Breast epithelium (tissue), 3 donors: ENCODE results near the gene WWOX.

Experiments used
- POLR2A ChIP-seq: fragments of 450-650 bp; IDR thresholded peaks from one replicate; pipeline ENCODE4 v1.6.1; 2016; ENCODE audit warnings: antibody characterized with exemption, mild to moderate bottlenecking, moderate library complexity
- TF ChIP-seq, protein P1 (sequence below), 3 donors: fragments of 450-650 bp; IDR thresholded peaks; one replicate each; pipeline ENCODE4 v1.5.1; 2016 to 2017; ENCODE audit warnings: antibody characterized with exemption in 3 of 3, mild to moderate bottlenecking in 3 of 3, moderate library complexity in 3 of 3

DNA sequence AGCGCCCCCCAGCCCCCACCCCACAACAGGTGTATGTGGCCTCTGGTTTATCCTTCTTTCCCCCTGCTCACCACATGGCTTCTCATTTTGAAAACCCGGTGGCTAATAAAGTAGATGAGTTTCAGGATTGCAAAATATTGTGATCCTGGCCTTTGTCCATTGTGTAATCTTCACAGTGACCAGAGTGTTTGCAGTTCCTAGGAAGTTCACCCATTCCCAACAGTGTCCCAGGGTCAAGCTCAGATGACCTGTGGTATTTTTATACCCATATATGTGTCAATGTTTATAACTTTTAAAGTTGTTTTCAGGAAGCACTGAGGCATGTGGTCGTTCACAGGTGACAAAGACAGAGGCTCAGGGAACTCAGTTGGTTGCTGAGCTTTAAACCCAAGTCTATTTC lies 721.9 kb downstream of the WWOX start:
- TF ChIP-seq, protein P1, sequence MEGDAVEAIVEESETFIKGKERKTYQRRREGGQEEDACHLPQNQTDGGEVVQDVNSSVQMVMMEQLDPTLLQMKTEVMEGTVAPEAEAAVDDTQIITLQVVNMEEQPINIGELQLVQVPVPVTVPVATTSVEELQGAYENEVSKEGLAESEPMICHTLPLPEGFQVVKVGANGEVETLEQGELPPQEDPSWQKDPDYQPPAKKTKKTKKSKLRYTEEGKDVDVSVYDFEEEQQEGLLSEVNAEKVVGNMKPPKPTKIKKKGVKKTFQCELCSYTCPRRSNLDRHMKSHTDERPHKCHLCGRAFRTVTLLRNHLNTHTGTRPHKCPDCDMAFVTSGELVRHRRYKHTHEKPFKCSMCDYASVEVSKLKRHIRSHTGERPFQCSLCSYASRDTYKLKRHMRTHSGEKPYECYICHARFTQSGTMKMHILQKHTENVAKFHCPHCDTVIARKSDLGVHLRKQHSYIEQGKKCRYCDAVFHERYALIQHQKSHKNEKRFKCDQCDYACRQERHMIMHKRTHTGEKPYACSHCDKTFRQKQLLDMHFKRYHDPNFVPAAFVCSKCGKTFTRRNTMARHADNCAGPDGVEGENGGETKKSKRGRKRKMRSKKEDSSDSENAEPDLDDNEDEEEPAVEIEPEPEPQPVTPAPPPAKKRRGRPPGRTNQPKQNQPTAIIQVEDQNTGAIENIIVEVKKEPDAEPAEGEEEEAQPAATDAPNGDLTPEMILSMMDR (IDR thresholded peaks at IDR 0.05): no peak
- TF ChIP-seq POLR2A: no peak
